ENCODE results near the gene RDH11. TPM values are rescaled to one million over a fixed set of nuclear protein-coding genes. Genes with fewer than 3 reads are reported as not detected.
A peak's percentile ranks its signal among the peaks of the same experiment; 100 is the strongest.
"Not testable (repeated sequence)": the region's sequence is repeated elsewhere in the genome, so short reads cannot be mapped to it uniquely, and the experiment has no call there.

RDH11 gene, protein sequence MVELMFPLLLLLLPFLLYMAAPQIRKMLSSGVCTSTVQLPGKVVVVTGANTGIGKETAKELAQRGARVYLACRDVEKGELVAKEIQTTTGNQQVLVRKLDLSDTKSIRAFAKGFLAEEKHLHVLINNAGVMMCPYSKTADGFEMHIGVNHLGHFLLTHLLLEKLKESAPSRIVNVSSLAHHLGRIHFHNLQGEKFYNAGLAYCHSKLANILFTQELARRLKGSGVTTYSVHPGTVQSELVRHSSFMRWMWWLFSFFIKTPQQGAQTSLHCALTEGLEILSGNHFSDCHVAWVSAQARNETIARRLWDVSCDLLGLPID
- 10 to 100 TPM; 38.2 to 51.0 (median 45.1) TPM for polyA plus RNA-seq (ENCODE audit: insufficient read length in 10 of 10)
- long read RNA-seq, donor 1, partial matches to known transcripts: 0 of 5 reads
- long read RNA-seq, donor 1, other reads (novel, unspliced or antisense): 0 of 5 reads
- long read RNA-seq, donor 2, transcript RDH11-201 (7 exons, 2,588 nt): major isoform, 11 of 12 reads
- long read RNA-seq, donor 2, partial matches to known transcripts: 0 of 12 reads
- long read RNA-seq, donor 2, other reads (novel, unspliced or antisense): 0 of 12 reads
- long read RNA-seq, donor 3: 0 reads
- long read RNA-seq, donor 4, partial matches to known transcripts: 0 of 5 reads
- long read RNA-seq, donor 4, other reads (novel, unspliced or antisense): 0 of 5 reads
- long read RNA-seq, donor 5, transcript RDH11-201 (7 exons, 2,588 nt): major isoform, 15 of 16 reads
- long read RNA-seq, donor 5, partial matches to known transcripts: 0 of 16 reads
- long read RNA-seq, donor 5, other reads (novel, unspliced or antisense): 0 of 16 reads
- long read RNA-seq, donor 6, transcript RDH11-201 (7 exons, 2,588 nt): major isoform, 11 of 12 reads
- long read RNA-seq, donor 6, partial matches to known transcripts: 0 of 12 reads
- long read RNA-seq, donor 6, other reads (novel, unspliced or antisense): 0 of 12 reads
- long read RNA-seq, donor 7, transcript RDH11-201 (7 exons, 2,588 nt): major isoform, 6 of 9 reads
- long read RNA-seq, donor 7, partial matches to known transcripts: 0 of 9 reads
- long read RNA-seq, donor 7, other reads (novel, unspliced or antisense): 0 of 9 reads
- long read RNA-seq, donor 8, transcript RDH11-201 (7 exons, 2,588 nt): major isoform, 6 of 8 reads
- long read RNA-seq, donor 8, partial matches to known transcripts: 0 of 8 reads
- long read RNA-seq, donor 8, other reads (novel, unspliced or antisense): 0 of 8 reads
- long read RNA-seq, donor 9, partial matches to known transcripts: 0 of 2 reads
- long read RNA-seq, donor 9, other reads (novel, unspliced or antisense): 0 of 2 reads

DNA sequence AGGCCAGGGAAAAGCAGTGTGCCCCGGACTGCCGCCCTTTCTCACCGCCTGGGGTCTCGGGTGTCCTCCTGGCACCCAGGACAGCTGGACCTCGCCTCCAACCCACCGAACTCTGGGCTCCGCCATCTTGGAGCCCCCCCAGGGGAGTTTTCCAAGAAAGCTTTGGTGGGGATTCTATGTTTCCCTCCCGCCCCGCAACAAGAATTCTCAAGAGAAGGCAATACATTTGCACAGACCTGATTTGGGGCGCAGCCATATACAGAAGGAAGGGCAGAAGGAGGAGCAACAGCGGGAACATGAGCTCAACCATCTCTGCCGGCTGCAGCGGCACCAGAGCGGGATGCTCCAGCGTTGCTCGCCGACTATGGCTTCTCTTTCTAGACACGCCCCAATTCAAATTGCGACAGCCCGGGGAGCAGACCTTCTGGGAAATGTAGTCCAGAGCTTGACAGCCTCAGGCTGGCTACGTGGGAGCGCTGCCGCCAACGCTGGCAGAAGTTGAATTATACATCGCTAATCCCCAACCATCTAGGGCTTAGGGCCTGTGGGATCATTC, at the start of gene RDH11:
Gene RDH11, minus strand, starts transcription at position 371 of the 556 bp plus-strand sequence. Its CDS starts 61 bp downstream, at position 310.
- DNase-seq: peak; percentile 89 to 95 (median 89)

- DNase-seq: no peak
These were observed 48.5 kb upstream of the RDH11 start for GRCh38 chr14:67744046-67744445.

DNA sequence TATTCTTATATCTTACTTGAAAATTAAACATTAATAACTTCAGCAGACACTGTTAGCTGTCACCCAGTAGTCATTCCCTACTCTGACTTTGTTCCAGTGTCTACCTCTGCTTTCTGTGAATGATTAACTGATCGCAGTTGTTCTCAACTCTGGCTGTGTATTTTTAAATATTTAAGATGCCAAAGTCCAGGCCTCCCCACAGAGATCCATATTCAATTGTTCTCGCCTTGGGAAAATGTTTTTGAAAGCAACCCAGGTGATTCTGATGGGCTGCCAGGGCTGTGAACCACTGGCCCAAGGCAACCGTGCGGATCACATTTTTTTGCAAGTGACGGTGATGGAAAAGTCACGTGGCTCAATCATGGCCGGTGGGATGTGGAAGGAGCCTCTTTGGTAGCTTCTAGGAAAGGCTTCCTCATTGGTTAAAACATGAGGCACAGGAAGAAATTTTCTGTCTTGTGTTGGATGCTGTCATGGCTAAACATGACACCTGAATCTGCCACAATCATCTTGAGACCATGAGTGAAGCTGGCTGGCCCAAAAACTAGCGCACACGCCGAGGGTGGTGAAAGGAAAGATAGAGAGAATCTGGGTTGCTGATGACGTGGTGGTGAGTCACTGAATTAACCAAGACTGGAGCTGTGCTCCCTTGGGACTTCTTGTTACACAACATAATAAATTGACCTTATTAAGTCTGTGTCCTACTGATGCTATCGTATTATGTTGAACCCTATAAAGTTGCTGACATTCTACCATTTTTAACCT, 43.4 kb upstream of the RDH11 start:
- DNase-seq: peak in 2 of 3 donors; percentile 5 to 84

DNA sequence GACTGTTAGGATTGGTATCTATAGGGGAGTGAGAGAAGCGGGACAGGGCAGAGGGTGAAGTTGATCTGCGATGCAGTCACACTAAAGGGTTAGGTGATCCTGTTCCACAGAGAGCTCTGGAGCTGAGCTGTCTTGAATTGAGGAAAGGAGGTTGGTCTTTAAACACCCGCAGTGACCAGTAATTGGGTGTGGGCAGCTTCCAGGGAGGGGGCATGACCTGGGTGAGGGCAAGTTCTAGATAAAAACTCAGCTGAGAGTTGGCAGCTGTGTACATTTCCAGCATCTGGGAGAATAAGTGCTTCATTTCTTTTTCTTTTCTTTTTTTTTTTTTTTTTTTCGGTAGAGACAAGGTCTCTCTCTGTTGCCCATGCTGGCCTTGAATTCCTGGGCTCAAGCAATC, 41.2 kb upstream of the RDH11 start:
- DNase-seq: no peak

DNA sequence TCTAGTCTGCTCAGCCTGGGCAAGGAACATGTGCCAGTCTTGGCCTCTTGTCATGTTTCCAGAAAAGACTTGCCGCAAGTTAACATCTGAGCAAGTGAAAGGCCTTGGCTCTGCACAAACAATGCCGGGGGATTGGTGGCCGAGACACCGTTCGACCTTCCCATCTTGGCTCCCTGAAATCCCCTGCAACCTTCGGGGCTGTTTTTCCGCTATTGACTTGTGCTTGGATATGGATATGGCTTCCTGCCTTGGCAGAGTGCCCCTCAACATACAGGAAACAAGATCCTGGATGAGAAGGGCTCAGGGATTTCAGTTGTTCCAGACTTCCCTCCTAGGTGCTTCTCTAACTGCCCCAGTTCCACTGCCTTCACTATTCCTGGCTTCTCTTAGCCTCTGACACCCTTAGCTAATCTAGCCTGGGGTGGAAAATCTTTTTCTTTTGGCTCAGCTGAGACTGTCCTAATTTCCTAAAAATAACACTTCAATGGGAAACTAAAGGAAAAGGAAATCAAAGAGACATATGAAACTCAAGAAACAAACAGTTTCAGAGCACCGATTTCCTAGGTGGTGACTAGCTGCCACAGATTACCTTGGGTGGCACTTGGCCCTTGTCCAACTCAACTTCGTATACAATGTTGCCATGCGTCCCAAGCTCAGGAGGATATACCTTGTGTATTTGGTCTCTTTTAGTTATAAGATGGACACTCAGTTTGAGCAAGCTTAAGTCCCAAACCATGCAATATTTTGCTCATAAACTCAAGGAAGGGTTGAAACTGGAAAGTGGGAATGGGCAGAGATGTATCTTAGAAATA, 40.0 kb upstream of the RDH11 start:
- peak in 2 of 3 donors; percentile 41 to 54 for DNase-seq

GRCh38 chr14:67734675-67735074, 39.1 kb upstream of the RDH11 start:
- peak in 1 of 3 donors; percentile 36 for DNase-seq

DNA sequence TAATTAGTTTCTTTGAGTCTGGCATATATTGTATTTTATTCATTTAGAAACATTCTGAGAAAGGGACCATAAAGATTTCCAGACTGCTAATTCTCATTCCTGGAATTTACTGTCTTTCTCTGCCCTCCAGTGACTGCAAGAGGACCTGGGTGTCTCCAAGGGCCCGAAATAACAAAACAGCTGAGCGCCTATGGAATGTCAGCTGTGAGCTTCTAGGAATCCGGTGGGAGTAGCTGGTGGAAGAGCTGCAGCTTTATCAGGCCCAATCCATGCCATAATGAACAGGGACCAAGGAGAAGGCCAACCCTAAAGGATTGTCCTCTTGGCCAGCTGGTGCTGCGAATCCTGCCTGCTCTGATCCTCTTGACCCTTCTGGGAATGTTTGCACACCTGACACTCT, 38.1 kb upstream of the RDH11 start:
- peak; percentile 40 to 64 (median 45) for DNase-seq

GRCh38 chr14:67729072-67729885, 33.7 kb upstream of the RDH11 start:
- no peak for DNase-seq

- DNase-seq: no peak
These were observed 32.7 kb upstream of the RDH11 start for GRCh38 chr14:67728258-67728657.

- no peak for DNase-seq
These were observed 31.8 kb upstream of the RDH11 start for GRCh38 chr14:67727361-67727760.

GRCh38 chr14:67725171-67725570, 29.6 kb upstream of the RDH11 start:
- DNase-seq: no peak

GRCh38 chr14:67722293-67722692, 26.7 kb upstream of the RDH11 start:
- DNase-seq: peak; percentile 38 to 89 (median 79)

DNA sequence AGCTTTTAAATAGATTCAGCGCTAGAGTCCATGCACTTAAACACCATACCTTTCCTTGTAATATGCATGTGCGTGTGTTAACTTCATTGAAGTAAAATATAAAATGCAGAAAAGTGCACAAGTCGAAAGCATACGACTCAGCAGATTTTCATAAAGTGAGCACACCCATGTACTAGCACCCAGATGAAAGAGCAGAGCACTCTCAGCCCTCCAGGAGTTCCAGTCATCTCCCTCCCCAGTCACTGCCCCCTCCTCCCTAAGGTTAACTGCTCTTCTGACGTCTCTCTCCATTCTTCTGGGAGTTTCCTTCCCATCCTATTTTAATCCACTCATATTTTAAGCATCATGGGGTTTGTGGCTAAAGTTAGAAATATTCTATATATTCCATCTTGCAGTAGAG, 26.3 kb upstream of the RDH11 start:
- DNase-seq: no peak

GRCh38 chr14:67719866-67720265, 24.3 kb upstream of the RDH11 start:
- no peak for DNase-seq

DNA sequence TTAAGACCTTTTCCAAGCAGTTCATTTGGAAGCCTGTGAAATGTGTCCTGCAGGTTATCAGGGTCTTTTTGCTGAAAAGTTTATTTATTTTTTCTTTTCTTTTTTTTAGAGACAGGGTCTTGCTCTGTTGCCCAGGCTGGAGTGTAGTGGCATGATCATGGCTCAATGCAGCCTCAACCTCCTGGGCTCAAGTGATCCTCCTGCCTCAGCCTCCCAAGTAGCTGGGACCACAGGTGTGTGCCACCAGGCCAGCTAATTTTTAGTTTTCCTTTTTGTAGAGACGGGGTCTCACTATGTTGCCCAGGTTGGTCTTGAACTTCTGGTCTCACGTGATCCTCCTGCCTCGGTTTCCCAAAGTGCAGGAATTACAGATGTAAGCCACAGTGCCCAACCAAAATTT, 23.8 kb upstream of the RDH11 start:
- not testable (repeated sequence) for DNase-seq

DNA sequence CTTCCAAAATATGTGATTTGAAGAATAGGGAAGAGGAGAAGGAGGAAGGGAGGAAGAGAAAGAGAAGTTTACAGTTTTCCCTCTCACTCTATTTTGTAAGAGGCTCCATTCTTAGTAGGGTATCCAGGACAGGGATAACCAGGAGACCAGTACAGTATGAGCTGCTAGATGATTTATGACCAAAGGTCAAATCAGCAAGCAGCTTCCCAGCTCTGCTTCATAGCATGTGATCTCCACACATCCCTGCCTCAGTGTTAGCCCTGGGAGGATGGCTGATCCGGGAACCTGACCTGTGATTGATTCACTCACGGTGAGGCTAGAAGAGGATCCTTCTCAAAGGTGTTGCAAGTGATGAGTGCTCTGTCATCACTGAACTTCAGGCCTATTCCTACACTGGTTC, 22.7 kb upstream of the RDH11 start:
- no peak for DNase-seq

DNA sequence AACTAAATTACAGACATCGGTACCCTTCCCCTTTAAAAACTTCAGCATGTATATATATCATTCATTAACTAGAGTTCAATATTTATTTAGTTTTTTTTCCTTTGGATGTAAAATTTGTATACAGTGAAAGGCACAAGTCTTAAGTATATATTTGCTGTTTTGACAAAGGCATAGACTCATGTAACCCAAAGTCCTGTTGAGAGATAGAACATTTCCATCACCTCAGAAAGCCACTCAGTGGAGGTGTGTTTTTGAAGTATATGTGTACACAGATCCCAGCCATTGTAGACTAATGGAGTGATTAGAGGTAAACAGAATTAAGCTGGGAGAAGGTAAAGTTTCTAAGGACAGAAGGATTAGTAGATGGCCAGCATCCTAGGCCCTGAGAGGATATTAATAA, 21.5 kb upstream of the RDH11 start:
- no peak for DNase-seq

DNA sequence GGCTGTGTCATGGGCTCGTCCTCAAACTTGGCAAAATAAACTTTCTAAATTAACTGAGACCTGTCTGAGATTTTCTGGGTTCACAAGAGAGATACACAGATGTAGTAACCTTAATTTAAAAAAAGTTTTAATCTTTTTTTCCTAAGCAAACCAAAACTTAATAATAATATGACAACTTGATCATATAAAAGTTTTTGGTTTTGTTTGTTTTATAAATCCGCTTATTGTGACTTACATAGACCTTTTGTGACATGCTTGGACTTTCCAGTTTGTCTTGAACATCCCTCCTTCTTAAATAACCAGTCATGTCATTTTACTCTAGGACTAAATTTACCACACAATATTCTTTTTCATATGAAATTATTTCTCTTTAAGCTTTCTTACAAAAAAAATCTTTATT, 14.6 kb upstream of the RDH11 start:
- DNase-seq: no peak

- DNase-seq: not testable (repeated sequence)
These were observed 14.2 kb upstream of the RDH11 start for GRCh38 chr14:67709796-67710195.
